HG02642 (cell line): ENCODE measurements around the gene RASGRF2.

ENCODE experiments used
- ATAC-seq: cut with Tn5 transposase; IDR thresholded peaks from one replicate; pipeline ENCODE4 v1.9.1; 2021; ENCODE audit warnings: mild to moderate bottlenecking; ENCODE audit not compliant: unreplicated experiment, poor library complexity

RASGRF2 gene

DNA sequence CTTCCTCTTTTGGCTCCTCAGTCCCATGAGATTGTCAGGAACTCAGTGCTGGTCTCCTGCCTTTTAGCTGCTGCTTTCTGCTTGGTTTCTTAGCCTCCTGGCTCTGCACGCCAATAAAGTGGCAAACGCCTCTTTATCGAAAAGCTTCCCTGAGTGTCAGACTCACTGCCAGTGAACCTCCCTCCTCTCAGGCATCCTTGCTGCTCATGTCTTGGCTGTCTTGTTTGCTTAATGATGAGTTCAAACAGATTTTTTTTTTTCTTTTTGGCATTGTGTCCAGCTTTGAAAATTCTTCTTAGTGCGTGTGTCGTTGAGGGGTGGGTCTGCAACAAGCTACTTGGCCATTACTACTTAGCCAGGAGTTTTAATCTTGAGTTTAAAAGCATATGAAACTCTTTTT, 14.9 kb downstream of the RASGRF2 start:
- no peak for ATAC-seq

GRCh38 chr5:80976985-80977384, 16.8 kb downstream of the RASGRF2 start:
- no peak for ATAC-seq

DNA sequence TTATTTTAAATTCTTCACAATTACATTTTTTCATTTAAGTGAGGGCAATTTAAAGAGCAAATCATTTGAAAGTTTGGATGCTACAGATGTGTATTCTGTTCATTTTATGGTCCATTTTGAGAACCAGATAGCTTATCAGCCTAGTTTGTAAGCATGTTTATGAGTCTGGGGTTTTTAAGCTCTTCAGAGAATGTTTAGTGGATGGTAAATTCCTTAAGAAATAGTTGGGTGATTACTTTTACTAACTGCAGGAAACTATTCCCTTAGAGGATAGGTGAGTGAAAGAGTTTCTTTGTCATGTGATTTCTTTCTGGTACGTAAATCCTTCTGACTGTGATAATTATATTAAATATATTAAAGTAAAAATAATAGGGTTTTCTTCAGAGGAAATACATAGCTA, 17.6 kb downstream of the RASGRF2 start:
- no peak for ATAC-seq

DNA sequence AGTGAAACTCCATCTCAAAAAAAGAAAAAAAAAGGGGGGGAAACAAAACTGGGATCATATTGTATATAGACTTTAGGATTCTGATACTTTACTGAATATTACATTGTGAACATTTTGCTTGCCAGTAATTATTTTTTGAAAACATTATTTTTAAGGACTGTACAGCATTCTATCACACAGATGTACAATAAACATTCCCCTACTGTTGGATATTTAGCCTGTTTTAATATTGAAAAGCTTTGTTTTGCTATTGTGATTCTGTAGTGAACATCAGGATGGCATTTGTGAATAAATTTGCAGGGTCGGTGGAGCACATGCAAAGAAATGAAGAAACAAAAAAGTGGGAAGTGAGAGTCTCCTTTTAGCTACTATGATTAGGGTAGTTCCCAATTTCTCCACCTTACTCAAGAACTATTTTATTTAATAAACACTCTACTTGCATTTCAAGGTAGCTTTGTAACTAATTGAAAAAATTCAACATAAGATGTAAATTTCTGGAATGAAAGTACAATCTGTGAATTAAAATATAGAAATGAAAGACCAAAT, 18.7 kb downstream of the RASGRF2 start:
- no peak for ATAC-seq

DNA sequence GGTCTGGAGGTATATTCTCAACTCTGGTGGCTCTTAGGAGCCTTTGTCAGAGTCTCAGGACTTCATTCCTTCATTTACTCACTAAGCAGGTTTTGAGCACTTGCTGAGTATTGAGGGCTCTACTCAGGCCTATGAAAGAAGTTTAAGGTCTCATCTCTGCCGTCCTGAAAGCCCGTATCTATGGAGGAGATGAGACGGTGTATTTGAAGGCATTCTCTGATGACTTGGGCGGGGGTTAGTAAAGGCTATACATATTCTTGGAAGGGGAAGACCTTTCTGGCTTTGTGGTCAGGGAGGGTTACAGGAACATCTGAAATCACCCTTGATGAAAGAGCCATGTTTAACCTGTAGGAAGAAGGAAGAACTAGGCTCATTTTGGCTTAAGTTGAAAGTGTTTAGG, 21.9 kb downstream of the RASGRF2 start:
- ATAC-seq = no peak

GRCh38 chr5:80985600-80986228, 25.6 kb downstream of the RASGRF2 start:
- no peak for ATAC-seq

DNA sequence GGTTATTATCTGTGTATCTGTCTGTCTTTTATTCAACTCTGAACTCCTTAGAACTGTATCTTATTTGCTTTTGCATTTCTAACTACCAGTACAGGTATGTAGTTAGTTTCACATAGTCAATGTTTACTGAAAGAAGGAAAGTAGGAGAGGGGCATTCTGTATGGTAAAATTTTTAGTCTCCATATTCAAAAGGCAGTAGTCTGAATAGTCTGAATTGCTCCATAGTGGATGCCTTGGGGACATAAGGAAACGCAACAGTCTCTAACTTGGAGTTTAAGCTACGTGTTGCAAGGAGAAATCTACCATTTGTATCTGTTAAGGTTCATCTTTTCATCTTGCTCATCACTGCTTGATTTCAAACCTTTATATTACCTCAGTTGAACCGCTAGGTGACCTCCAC, 26.2 kb downstream of the RASGRF2 start:
- no peak for ATAC-seq

DNA sequence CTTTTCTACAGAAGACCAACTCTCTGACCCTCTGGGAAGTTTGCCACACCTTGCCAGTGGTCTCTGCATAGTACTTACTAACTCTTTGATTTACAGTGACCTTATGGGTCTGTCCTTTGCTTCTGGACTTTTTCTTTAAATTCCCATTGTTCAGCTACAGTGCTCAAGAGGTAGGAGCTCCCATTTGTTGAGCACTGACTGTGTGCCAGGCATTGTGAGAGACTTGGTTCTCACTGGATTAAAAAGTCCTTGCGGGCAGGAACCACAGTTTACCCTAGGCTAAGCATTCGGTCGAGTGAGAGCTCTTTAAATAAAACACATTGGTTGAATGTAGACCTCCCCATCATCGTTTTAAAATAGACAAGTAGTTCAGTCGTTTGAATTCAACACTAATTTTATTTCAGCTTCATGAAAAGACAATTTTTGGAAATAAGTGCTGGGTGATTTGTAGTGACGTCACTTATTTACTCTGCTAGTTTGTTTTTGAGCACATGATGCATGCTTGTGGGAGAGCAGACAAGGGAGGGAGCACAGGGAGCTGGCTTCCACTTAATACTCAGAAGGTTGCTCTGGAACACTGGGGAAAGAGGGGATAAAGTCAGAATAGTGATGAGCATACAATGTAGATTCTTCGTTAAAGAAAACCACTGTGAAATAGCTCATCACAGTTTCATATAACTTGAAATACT, 27.1 kb downstream of the RASGRF2 start:
- ATAC-seq = no peak

DNA sequence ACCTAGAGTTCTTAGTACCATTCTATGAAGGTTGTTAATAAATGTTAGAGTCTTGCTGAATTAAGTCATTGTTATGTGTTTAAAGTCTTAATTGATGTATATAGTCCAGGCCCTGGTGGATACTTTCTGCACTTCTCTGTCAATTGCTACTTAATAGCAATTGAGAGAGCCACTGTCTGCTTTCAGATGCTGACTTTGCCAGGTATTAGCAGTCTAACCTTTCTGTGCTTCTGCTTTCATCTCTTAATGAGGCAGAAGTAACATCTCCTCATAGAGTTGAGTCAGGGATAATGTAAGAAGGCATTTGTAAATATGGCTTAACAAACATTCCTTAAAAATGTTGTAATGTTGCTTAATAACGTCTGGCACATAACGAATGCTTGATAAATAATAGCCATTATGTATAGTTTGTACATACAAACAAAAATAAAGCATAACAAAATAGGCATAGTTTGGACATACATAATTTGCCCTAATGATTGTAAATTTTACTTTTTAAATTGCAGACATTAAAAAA, 28.3 kb downstream of the RASGRF2 start:
- ATAC-seq = no peak

DNA sequence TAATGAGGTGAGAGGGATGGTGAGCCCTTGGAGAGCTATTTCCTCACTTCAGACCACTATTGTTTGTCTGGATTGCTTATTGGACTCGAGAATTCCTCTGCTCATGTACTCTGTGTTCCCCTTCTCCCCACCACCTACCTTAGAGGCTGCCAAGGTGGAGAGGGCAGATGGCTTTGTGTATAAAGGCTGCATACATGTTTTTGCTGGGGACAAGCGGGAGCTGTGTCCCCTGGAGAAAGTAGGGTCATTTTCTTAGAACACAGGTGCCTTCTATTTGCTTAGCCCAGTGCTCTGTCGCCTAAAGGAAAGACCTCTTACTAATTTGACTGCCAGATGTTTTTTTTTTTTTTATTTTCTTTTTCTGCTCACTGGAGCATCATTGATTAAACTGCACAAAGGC, 29.7 kb downstream of the RASGRF2 start:
- ATAC-seq = no peak

DNA sequence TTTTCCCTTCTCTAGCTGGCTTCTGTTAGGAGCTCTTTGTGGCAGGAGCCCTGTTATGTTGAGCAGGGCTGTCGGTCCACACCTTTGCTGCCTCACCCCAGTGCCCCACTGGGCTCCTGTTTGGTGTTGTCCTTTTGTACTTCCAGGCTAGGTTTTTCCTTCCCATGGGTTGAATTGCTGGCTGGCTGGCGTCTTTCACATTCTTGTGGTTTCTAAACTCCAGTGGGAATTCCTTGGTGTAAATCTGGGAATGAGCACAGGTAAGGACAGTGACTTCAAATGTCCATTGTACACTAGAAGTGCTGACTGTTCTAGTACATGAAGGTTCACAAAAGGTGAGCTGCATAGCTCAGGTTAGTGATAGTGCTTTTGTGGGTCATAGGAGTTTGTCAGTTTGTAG, 30.4 kb downstream of the RASGRF2 start:
- no peak for ATAC-seq

GRCh38 chr5:80990971-80991370, 30.8 kb downstream of the RASGRF2 start:
- ATAC-seq = no peak

- no peak for ATAC-seq
These were observed 35.7 kb downstream of the RASGRF2 start for GRCh38 chr5:80995908-80996307.

DNA sequence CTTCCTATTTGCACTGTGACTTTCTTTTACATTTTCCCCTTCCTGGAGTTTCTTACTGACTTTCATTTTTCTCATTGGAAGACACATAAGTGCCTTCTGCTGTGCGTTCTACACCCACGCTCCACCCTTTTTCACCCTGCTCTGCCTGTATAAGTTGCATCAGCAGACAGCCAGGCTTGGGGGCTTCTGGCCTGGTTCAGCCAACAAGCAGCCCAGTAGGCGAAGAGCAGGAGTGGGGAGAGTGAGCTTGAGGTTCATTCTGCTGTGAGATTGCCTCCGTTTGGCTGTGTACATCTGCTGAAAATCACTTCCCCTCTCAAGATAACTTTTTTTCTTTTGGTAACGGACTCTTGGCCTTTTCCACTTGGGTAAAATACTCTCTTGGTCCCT, 38.4 kb downstream of the RASGRF2 start:
- no peak for ATAC-seq

DNA sequence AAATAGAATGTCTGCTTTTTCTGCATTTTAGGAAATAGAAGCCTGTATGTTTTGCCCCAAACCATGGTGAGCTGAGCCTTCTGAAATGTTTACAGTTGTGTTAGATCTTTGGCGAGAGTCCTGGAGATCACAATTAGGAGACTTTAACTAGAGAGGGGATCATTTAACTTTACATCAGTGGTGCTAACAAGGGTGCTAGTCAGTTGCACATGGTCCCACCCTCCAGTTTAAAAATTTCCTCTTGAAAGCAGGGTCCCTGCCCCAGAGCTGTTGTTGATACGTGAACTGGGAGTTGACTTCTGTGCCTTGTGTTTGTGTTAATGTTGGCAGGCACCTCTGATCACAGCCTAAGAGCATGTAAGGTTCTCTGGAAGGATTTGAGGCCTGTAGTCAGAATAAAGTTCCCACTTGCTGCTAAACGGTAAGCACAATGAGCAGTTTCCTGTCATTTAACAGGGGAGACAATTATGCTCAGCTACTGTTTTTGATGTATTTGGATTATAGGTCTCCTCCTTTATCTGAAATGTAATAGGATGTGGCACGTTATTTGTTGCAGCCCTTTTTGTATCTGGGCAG, 43.7 kb downstream of the RASGRF2 start:
- no peak for ATAC-seq

DNA sequence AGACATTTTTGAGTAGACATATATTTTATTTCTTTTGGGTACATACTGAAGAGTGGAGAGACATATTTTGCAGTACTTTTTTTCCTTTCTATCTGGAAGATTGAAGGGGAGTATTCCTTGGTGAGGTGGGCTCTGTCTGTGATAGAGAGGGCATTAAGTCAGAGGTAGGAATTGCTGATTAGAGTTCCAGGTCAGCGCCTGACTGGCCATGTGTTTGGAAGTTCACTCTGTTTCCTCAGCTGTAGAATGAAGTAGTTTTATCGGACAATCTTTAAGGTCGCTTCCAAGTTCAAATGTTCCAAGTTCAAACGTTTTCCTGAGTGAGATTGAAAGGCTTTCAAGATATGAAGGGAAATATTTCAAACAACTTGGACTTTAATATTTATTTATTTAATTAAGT, 45.5 kb downstream of the RASGRF2 start:
- ATAC-seq = no peak

GRCh38 chr5:81006231-81006630, 46.1 kb downstream of the RASGRF2 start:
- ATAC-seq = no peak

GRCh38 chr5:81006947-81007636, 46.9 kb downstream of the RASGRF2 start:
- no peak for ATAC-seq

DNA sequence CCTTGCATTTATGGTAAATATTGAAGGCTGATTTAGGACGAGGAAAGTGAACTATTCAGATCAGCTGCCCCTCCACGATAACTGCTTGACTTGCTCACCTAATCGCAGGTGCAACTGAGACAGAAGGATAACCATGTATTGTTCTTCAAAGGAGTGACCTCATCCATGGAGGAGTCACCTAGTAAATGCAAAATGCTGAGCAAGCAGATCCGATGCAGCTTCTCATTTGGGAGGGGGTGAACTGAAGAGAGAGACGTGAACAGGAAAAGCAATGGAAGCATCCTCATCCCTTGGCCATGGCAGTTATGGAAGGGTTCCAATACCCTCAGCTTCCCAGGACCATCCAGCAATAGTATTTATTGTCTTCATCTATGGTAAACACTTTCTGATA, 47.5 kb downstream of the RASGRF2 start:
- no peak for ATAC-seq

GRCh38 chr5:81010336-81011169, 50.4 kb downstream of the RASGRF2 start:
- no peak for ATAC-seq
